GM18508 (cell line): ENCODE results near the gene SERPINI1.
A peak's percentile ranks its signal among the peaks of the same experiment; 100 is the strongest.

Experiments
- ATAC-seq: cut with Tn5 transposase; IDR thresholded peaks from one replicate; pipeline ENCODE4 v1.9.1; 2021; ENCODE audit warnings: moderate number of reproducible peaks; ENCODE audit not compliant: insufficient read depth, unreplicated experiment

SERPINI1 gene, protein sequence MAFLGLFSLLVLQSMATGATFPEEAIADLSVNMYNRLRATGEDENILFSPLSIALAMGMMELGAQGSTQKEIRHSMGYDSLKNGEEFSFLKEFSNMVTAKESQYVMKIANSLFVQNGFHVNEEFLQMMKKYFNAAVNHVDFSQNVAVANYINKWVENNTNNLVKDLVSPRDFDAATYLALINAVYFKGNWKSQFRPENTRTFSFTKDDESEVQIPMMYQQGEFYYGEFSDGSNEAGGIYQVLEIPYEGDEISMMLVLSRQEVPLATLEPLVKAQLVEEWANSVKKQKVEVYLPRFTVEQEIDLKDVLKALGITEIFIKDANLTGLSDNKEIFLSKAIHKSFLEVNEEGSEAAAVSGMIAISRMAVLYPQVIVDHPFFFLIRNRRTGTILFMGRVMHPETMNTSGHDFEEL

DNA sequence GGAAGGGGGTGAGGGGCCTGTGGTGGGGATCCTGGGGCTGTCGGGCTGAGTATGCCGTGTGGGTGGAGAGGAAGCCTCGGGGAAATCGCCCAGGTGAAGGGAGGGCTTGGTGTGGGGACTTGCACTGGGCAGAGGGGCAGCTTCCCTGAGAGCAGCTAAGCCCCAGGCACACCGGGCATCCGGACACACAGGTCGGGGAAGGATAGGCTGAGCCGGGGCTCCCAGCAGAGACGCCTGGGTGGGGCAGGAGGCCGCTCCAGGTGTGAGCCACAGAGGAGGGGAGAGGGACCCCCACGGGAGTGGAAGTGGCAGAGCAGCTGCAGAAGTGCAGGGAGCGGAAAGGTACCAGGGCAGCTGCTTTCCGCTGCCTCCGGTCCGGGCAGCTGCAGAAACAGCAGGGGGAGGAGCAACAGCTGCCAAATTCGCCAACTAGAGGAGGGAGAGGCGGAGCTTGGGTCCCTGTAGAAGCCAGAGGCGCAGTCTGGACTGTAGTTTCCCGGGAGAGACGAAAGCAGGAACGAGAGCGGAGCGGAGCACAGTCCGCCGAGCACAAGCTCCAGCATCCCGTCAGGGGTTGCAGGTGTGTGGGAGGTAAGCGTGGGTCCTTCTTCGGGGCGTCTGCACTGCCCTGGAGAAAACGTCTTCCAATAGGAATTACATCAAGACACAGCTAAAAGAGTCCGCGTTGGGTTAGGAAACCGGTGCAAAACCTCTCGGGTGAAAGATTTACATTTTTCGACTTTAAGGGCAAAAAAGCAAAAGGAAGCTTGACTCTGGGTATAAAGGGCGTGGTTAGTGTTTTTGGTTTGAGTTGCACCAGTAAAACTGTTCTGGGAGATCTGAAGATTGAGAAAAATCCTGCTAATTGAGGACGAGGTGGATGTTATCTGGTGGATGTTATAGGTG lies at the start of gene SERPINI1:
SERPINI1 (plus strand) TSS at position 489 of the 906 bp plus-strand sequence. CDS start 53,408 bp downstream, outside the sequence.
- peak; percentile 48 for ATAC-seq

GRCh38 chr3:167691366-167691765 lies 44.2 kb upstream of the SERPINI1 start:
- ATAC-seq = peak; percentile 100

DNA sequence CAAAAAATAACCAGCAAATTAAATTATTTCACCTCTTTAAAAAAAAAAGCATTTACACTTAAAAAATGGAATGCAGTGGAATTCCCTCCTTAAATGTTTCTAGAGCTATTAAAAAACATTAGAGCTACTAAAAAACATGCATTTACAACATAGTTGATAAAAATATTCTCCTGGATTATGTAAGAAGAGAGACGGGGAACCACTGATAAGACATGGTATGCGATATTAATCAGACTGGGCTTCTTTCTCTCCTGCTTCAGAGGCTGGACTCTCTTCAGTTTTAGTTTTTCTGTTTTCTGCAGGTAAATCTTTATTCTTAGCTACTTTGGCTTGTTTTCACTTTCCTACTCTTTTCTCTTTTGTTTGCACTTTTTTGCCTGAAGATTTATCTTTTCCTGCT lies 41.4 kb upstream of the SERPINI1 start:
- ATAC-seq = no peak

DNA sequence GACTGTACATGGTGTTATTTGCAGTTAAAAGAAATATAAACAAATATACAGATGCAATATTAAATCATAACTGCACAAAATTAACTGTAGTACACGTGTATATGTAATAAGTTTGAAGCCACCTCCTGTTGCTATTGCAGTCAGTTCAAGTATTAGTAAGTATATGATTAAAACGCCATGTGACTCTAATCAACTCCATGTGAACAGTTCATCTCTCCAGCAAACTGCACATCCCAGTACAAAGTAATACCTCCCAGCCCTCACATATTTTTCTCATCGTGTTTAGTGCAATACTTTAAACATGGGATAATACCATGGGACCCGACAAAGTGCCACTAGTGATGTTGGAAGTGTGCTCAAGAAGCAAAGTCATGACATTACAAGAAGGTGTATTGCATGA lies 35.5 kb upstream of the SERPINI1 start:
- ATAC-seq = no peak

DNA sequence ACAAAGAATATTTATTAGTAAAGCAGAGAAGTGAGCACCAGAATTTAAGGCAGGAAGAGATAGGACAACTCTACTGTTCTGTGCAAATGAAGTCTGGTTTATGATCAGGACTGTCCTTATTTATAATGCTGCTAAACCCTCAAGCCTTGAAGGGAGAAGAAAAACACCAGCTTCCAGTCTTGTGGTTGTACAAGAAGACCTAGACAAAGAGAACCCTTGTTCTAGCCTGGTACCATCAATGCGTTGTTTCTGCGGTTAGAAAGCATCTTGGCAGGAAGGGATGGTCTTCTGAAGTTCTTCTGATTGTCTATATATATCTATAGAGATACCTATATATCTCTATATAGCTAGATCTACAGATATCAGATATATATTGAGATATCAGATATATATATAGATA lies 34.6 kb upstream of the SERPINI1 start:
- ATAC-seq = no peak

DNA sequence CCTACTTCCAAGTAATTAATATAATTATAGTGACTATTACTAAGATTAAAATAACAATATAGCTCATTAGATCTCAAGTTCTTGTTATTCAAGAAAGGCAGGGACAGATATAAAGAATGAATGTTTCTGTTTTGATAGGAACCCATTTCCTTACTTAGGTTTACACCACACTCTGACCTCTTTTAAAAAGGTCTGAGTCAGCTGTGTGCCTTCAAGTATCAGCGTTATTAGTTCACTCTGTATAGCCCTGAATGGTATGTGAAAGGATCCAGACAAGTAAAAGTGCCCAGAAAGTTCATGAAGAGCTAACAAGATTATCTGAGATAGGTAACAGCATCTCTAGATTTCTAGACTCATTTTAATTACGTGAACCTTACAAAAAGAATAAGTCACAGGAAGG lies 29.7 kb upstream of the SERPINI1 start:
- no peak for ATAC-seq

- no peak for ATAC-seq
Observed at GRCh38 chr3:167709690-167710089, 25.8 kb upstream of the SERPINI1 start.

DNA sequence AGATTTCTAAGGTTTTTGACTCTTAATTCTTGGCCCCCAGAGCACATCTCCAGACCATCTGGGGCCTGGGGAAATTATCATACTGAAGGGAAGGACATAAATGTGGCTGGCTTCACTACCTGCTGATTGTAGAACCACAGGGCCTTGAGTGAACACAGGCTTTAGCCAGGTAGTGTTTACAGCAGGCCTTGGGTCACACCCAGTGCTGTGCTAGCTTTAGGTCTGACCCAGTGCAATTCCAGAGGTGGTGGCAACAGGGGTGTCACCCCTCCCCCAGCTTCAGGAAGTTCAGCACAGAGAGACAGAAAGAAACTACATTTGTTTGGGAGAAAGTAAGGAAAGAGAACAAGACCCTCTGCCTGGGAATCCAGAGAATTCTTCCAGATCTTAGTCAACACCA lies 25.0 kb upstream of the SERPINI1 start:
- ATAC-seq = no peak

GRCh38 chr3:167711439-167711838 lies 24.1 kb upstream of the SERPINI1 start:
- ATAC-seq = no peak

DNA sequence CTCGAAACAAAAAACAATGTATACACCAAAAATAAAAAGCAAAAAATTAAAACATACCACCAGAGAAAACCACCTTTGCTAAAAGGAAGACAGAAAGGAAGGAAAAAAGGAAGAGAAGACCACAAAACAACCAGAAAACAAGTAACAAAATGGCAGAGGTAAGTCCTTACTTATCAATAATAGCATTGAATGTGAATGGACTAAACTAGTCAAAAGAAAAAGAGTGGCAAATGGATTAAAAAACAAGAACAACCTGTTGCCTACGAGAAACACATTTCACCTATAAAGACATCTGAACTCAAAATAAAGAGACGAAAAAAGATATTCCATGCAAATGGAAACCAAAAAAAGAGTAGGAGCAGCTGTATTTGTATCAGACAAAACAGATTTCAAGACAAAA lies 23.1 kb upstream of the SERPINI1 start:
- no peak for ATAC-seq

GRCh38 chr3:167714871-167715270 lies 20.6 kb upstream of the SERPINI1 start:
- no peak for ATAC-seq

DNA sequence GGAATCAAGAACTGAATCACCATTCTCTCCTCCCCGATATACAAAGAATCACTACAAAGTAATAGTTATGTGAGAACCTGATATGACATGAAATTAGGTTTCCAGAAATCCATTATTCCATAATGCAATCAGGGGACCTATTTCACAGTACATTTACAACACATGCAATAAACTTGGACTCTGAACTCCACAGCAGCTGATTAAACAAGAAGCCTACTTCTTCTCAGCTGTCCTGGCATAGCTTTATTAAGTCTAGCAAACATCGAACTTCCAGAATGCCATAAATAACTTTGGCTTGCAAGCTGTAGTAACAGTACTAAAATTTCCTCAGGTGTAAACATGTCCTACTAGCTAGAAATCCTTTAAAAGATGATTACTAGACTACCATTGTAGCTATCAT lies 18.6 kb upstream of the SERPINI1 start:
- ATAC-seq = no peak

- no peak for ATAC-seq
Observed at GRCh38 chr3:167718582-167718981, 16.9 kb upstream of the SERPINI1 start.

- ATAC-seq = no peak
Observed at GRCh38 chr3:167723025-167723512, 12.5 kb upstream of the SERPINI1 start.

GRCh38 chr3:167723872-167724271 lies 11.6 kb upstream of the SERPINI1 start:
- ATAC-seq = no peak

DNA sequence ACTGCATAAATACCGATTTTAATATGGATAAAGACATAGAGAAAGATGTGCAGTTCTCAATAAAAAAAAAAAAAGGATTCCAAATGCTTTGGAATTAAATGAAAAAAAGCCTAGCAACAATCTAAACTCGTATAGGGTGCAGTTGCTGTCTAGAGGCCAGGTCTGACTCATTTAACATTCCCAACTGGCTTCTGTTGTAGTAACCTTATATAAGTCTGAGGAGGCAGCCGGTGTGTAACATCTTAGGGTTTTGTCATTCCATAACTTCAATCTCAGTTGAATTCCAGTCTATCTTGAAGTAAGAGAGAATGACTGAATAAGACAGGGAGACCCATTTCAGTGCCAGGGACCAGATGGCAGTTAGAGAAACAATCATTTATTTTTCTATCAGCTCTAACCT lies 7.3 kb upstream of the SERPINI1 start:
- ATAC-seq = no peak

DNA sequence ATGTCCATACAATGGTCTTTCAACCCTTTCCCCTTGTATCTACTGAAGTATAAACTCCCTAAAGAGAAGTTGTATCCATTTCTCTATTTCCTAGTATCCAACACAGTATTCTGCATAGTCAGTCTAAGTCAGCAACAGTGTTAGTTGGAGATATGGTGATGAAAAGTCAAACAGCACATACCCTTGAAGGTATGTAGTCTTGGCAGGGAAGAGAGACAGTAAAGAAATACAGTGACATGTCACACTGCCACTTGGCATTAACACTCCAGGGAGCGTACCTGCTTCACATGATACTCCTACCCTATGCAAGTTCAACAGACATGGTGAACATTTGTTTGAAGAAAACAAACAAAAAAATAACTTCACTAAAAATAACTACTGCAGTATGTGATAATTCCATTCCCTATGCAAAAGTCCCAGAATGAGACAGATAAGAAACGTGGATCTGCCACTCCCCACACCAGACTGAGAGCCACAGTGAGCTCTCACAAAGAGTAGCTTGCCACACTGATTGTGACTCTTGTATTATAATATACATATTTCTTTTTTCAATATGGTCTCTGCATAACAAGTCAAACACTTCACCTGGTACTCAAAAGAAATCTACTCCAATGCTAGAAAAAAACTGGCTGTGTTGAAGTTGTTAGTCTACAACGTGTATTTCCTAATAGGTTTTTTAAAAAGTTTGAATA lies 6.7 kb upstream of the SERPINI1 start:
- no peak for ATAC-seq

DNA sequence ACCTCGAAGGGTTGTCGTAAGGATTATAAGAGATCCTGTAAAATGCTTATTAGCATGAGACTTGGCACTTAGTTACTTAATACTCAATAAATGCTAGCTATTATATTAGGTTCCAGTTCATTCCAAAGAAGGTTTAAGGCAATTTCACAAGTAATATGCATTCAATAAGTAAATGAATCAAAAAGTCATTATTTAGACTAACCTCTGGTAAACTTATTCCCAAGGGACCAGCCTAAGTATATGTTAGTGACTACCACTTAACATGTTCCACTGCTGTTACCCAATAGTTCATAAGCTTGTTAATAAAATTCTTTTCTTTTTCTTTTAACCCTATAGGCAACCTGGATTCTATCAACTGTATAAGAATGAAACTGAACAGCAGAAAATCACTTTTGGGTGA lies 5.9 kb upstream of the SERPINI1 start:
- no peak for ATAC-seq

DNA sequence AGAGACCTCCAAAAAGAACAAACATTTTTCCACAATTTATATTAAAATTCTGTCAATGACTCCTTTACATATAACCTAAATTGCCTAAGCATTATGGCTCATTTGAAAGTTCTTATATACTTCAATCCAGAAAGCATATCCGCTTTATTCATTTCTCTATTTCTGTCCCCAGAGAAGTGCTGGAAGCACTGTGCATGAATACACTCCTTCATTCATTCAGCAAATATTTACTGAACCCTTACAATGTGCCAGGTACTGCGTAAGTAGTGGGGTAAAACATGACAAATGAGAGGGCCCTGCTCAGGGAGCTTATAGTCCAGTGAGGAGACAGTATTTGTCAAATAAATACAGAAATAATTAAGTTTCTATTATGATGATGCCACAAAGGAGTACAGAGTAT lies 4.1 kb upstream of the SERPINI1 start:
- ATAC-seq = no peak

GRCh38 chr3:167732313-167733065 lies 3.0 kb upstream of the SERPINI1 start:
- ATAC-seq = no peak
